Measurements from ENCODE around the gene HOXC13.

DNA sequence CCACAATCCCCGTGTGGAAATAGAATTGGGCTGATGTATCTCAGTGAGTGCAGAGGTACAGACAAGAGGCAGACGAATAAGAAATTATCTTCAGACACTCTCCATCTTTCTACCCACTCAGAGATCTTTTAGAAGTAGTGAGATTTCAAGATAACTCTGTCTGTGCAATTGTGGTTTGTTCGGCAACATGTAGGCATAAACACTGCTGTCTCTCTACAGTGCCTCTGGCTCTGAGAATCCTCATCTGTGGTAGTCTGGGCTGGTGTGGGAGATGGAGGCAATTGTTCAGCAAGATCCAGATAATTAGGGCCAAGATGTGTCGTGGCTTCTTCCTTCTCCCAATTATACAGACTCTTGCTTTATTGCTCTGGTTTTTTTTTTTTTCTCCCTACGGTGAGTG is 3.1 kb downstream of the HOXC13 start:
- no peak for TF ChIP-seq POLR2A (IDR thresholded peaks at IDR 0.05)
- TF ChIP-seq, protein P1, sequence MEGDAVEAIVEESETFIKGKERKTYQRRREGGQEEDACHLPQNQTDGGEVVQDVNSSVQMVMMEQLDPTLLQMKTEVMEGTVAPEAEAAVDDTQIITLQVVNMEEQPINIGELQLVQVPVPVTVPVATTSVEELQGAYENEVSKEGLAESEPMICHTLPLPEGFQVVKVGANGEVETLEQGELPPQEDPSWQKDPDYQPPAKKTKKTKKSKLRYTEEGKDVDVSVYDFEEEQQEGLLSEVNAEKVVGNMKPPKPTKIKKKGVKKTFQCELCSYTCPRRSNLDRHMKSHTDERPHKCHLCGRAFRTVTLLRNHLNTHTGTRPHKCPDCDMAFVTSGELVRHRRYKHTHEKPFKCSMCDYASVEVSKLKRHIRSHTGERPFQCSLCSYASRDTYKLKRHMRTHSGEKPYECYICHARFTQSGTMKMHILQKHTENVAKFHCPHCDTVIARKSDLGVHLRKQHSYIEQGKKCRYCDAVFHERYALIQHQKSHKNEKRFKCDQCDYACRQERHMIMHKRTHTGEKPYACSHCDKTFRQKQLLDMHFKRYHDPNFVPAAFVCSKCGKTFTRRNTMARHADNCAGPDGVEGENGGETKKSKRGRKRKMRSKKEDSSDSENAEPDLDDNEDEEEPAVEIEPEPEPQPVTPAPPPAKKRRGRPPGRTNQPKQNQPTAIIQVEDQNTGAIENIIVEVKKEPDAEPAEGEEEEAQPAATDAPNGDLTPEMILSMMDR (IDR thresholded peaks at IDR 0.05): no peak
